HUES6 (cell line): ENCODE measurements around the gene BAD.
A peak's percentile ranks its signal among the peaks of the same experiment; 100 is the strongest.

Source experiments
- H3K27ac ChIP-seq: 2 replicates; pipeline ENCODE4 v1.7.0; 2013; ENCODE audit warnings: low read depth, mild to moderate bottlenecking, low read length, inconsistent platforms
- H3K27me3 ChIP-seq: 2 replicates; pipeline ENCODE4 v1.6.1; 2013; ENCODE audit warnings: low read length; ENCODE audit not compliant: control insufficient read depth, insufficient read depth
- H3K36me3 ChIP-seq: 2 replicates; pipeline ENCODE4 v1.6.1; 2013; ENCODE audit warnings: low read length; ENCODE audit not compliant: control insufficient read depth, insufficient read depth
- H3K4me1 ChIP-seq: 2 replicates; pipeline ENCODE4 v1.6.1; 2013; ENCODE audit warnings: low read length; ENCODE audit not compliant: control insufficient read depth, insufficient read depth
- H3K4me3 ChIP-seq: 2 replicates; pipeline ENCODE4 v1.5.1; 2013; ENCODE audit warnings: low read depth, low read length
- H3K9ac ChIP-seq: one replicate; pipeline ENCODE4 v1.6.1; 2013; ENCODE audit warnings: mild to moderate bottlenecking, low read length
- H3K9me3 ChIP-seq: 2 replicates; pipeline ENCODE4 v1.6.1; 2013; ENCODE audit warnings: low read depth, low read length; ENCODE audit not compliant: control insufficient read depth, insufficient read depth

The BAD gene

DNA sequence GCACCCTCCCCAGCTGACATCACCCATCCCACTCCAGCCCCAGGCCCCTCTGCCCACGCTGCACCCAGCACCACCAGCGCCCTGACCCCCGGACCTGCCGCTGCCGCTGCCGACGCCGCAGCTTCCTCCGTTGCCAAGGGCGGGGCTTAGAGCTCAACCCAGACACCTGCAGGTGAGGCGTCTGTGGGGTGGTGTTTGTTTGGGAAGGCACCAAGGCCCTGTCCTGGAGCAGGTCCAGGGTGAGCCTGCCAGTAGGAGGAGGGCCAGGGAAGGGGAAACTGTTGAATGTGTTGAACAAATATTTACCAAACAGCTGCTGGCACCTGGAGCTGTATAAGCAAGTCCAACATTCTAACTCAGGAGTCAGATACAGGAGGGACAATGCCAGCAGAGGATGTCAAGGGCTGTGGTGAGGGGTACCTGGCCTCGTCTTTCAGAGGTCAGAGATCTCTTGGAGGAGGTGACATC lies 46.9 kb downstream of the BAD start:
- Histone ChIP-seq H3K27ac (no peak overlapping the region), H3K9ac (no peak overlapping the region), H3K4me1 (peaks cover 16% of the 10 kb centered on the region), H3K9me3 (no peaks in the 10 kb centered on the region), H3K36me3 (peaks cover 19% of the 10 kb centered on the region), H3K27me3 (peaks cover 3% of the 10 kb centered on the region; the same call in 1 of the 2 replicates), H3K4me3 (no peak overlapping the region)

DNA sequence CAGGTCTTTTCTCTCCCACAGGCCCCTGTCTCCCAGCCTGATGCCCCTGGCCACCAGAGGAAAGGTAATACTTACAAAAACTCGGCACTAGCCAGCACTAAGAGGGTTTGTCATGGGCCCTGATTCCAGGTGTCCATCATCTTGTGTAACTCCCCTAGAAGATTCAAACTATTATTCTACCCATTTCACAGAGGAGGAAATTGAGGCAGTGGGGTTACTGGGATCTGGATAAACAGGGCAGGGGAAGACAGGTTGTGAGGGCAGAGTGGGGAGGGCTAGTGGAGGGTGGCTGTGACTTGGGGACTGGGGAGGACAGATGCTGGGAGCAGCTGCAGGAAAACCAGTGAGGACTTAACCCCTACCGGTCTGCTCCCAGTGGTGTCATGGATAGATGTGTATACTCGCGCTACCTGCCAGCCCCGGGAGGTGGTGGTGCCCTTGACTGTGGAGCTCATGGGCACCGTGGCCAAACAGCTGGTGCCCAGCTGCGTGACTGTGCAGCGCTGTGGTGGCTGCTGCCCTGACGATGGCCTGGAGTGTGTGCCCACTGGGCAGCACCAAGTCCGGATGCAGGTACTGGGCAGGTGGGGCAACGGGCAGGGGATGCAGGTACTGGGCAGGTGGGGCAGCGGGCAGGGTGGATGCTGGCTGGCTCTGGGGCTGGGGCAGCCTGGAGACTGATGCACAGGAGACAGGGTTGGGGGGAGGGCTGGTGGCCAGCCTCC lies 48.9 kb downstream of the BAD start:
- Histone ChIP-seq H3K4me3 (peak overlapping the region; percentile 82), H3K9ac (peak overlapping the region; percentile 17), H3K27ac (no peak overlapping the region), H3K27me3 (peaks cover 3% of the 10 kb centered on the region; the same call in 1 of the 2 replicates), H3K36me3 (peaks cover 19% of the 10 kb centered on the region), H3K4me1 (peaks cover 15% of the 10 kb centered on the region), H3K9me3 (no peaks in the 10 kb centered on the region)

DNA sequence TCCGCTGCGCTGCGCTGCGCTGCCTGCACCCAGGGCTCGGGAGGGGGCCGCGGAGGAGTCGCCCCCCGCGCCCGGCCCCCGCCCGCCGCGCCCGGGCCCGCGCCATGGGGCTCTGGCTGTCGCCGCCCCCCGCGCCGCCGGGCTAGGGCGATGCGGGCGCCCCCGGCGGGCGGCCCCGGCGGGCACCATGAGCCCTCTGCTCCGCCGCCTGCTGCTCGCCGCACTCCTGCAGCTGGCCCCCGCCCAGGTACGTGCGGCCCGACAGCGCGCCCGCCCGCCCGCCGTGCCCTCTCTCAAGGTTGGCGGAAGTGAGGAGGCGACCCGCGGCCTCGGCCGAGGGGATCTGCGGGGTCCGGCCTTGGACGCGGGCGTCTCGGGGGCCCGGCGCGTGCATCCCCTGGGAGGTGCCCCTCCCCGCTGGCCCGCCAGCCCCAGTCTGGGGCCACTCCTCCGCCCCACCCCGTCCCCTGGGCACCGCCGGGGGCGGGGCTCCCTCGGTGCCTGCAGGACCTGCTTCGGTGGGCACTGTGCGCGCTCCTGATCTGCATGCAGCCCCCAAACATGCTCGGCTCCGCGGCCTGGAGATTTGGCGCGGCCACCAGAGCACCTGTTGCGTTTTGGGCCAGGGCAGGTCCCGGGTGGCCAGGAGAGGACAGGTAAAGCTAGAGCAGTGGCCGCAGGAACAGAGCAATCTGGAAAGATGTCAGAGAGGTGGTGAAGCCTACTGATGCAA lies 49.7 kb downstream of the BAD start:
- Histone ChIP-seq H3K4me1 (peaks cover 8% of the 10 kb centered on the region), H3K27me3 (peaks cover 3% of the 10 kb centered on the region; the same call in 1 of the 2 replicates), H3K27ac (no peak overlapping the region), H3K9ac (peak overlapping the region; percentile 17), H3K4me3 (peak overlapping the region; percentile 82), H3K36me3 (peaks cover 19% of the 10 kb centered on the region), H3K9me3 (no peaks in the 10 kb centered on the region)

DNA sequence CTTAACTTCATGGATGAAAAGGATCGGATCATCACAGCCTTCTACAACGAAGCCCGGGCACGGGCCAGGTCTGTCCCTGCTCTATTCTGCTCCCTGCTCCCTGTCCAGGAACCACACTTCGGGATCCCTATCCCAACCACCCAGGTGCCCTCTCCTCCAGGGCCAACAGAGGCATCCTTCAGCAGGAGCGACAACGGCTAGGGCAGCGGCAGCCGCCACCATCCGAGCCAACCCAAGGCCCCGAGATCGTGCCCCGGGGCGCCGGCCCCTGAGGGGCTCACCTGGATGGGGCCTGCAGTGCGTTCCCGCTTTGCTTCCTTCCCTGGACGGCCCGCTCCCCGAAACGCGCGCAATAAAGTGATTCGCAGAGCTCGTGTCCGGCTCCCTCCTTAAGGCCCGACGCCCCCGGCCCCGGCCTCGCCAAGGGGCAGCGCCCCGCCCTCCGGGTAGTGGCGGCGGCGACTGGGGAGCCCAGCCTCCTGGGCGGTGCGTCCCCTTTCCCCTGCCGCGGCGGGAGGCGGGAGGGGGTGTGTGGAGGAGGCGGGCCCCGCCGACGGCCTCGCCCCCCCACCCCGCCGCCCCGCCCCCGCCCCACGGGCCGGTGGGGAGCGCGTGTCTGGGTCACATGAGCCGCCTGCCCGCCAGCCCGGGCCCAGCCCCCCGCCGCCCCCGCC lies 50.4 kb downstream of the BAD start, which contains the start of gene VEGFB:
Gene VEGFB, plus strand, starts transcription at position 672 of the 674 bp plus-strand sequence. CDS start 250 bp downstream, outside the sequence.
- Histone ChIP-seq H3K9ac (peak within 1 kb of the TSS; percentile 63), H3K4me1 (peaks cover 11% of the 10 kb centered on the region), H3K27me3 (peaks cover 3% of the 10 kb centered on the region; the same call in 1 of the 2 replicates)

DNA sequence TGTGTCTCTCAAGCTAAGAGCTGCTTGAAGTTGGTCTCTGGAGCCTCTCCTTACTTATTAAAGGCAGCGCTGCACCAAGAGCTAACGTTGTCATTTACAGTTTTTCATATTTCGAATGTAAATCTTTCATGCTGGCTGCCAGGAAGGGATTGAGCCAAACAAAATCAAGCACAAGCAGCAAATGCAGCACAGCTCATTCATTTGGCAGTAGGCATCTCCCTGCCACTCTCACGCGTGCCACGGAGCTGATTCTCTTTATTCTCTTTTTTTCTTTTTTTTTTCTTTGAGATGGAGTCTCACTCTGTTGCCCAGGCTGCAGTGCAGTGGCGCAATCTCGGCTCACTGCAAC lies 51.5 kb downstream of the BAD start:
- Histone ChIP-seq H3K9me3 (no peaks in the 10 kb centered on the region), H3K27me3 (peaks cover 3% of the 10 kb centered on the region; the same call in 1 of the 2 replicates), H3K36me3 (peaks cover 7% of the 10 kb centered on the region; the same call in 1 of the 2 replicates), H3K4me3 (no peak overlapping the region), H3K4me1 (peaks cover 11% of the 10 kb centered on the region), H3K9ac (no peak overlapping the region), H3K27ac (no peak overlapping the region)

More for the DNA sequence above, 50.4 kb downstream of the BAD start, which contains the start of gene VEGFB:
- Histone ChIP-seq H3K4me3 (peak within 1 kb of the TSS; percentile 82), H3K27ac (no peak within 1 kb of the TSS), H3K9me3 (no peaks in the 10 kb centered on the region), H3K36me3 (peaks cover 18% of the 10 kb centered on the region)

DNA sequence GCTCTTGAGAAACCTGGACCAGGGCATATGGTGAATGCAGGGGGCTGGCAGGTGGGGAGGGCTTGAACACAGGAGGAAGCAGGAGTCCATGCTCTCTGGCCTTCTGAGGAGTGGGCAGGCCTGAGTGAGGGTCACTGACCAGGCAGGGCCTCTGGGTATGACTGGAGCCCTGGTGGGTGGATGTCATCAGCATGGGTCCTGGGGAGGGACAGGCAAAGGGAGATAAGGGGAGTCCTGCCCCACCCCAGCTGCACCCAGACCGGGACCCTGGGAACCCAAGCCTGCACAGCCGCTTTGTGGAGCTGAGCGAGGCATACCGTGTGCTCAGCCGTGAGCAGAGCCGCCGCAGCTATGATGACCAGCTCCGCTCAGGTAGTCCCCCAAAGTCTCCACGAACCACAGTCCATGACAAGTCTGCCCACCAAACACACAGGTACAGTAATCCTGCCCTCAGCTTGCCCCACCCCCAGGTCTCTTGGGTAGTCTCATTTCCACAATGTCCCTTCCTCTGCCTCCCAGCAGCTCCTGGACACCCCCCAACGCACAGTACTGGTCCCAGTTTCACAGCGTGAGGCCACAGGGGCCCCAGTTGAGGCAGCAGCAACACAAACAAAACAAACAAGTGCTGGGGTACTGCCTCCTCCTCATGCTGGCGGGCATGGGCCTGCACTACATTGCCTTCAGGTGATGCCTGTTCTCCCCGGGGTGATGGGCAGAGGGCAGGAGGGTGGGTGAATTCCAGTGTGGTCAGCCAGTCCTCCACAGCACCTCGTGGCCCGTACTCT lies 52.1 kb downstream of the BAD start:
- H3K27ac ChIP-seq: no peak overlapping the region

DNA sequence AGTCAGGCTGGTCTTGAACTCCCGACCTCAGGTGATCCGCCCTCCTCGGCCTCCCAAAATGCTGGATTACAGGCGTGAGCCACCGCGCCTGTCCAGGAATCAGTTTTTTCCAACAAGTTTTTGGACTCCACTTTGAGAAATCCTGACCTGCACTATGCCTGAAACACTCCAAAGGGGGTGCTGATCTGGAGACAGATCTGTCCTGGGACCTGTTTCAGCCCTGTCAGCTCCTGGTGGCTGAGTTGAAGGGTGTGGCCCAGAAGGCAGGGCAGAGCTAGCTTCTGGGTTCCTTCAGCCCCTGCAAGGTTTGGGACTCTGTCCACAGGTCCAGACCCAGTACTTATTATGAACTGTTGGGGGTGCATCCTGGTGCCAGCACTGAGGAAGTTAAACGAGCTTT lies 52.9 kb downstream of the BAD start:
- no peak overlapping the region for H3K9ac ChIP-seq
- H3K9me3 ChIP-seq: no peaks in the 10 kb centered on the region
- peaks cover 18% of the 10 kb centered on the region for H3K4me1 ChIP-seq
- H3K27ac ChIP-seq: no peak overlapping the region
- no peak overlapping the region for H3K4me3 ChIP-seq
- peaks cover 3% of the 10 kb centered on the region; the same call in 1 of the 2 replicates for H3K27me3 ChIP-seq
- H3K36me3 ChIP-seq: no peaks in the 10 kb centered on the region

More for the DNA sequence above, 52.1 kb downstream of the BAD start:
- H3K27me3 ChIP-seq: peaks cover 3% of the 10 kb centered on the region; the same call in 1 of the 2 replicates
- H3K4me1 ChIP-seq: peaks cover 11% of the 10 kb centered on the region
- no peaks in the 10 kb centered on the region for H3K9me3 ChIP-seq
- no peak overlapping the region for H3K9ac ChIP-seq
- no peak overlapping the region for H3K4me3 ChIP-seq
- peaks cover 1% of the 10 kb centered on the region; the same call in 1 of the 2 replicates for H3K36me3 ChIP-seq

DNA sequence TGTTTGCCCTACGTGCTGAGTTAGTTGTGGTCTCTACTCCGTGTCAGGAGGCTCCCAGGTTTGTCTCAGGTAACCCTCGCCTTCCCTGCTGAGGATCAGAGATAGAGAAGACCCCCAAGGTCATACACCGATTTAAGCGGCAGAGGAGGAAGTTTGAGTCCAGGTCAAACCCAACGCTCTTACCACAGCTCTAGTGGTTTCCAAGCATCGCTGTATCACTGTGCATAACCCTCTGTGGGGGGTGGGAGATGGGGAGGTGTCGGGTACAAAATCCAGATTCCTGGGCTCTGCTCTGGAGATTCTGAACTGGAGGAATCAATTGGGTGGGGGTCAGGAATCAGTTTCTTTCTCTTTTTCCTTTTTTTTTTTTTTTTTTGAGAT lies 53.5 kb downstream of the BAD start:
- Histone ChIP-seq H3K4me1 (peaks cover 21% of the 10 kb centered on the region), H3K4me3 (peak overlapping the region; percentile 91), H3K9me3 (no peaks in the 10 kb centered on the region), H3K27me3 (peaks cover 3% of the 10 kb centered on the region; the same call in 1 of the 2 replicates), H3K9ac (peak overlapping the region; percentile 74), H3K27ac (no peak overlapping the region; the same call in 1 of the 2 replicates), H3K36me3 (no peaks in the 10 kb centered on the region)

DNA sequence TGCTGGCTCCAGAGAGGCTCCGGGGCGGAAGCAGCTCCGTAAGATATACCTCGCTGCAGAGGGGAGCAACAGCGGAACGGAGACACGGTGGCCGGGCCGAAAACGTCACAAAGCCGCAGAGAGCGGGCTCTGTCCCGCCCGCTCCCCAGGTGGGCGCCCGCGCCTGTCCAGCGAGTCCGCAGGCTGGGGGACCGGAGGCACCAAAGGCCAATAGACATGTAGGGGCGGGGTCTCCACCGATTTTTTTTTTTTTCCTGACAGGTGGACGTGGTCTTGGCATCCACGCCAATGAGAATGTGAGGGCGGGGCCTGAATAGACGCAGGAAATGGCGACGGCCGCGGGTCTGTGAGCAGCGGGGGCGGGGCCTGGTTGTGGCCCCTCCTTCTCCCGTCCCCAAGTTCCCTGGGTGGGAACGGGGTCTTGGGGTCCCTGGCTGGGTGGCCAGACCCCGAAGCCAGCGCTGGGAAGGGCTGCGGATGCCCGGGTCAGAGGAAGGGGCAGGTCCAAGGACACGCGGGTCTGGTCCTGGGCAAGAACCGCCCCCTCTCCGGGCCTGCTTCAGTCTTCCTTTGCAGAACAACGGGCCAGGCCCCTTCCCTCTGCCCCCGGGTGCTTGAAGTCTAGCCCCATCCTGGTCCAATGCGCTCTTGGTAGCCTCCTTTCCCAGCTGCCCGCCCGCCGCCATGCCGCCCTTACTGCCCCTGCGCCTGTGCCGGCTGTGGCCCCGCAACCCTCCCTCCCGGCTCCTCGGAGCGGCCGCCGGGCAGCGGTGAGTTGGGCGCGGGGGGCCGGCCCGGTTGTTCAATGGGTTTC lies 54.1 kb downstream of the BAD start, which contains the start of gene DNAJC4:
Gene DNAJC4, plus strand, starts transcription at position 378 of the 814 bp plus-strand sequence. Its CDS starts 307 bp downstream, at position 685.
- Histone ChIP-seq H3K4me3 (peak within 1 kb of the TSS; percentile 91), H3K4me1 (peaks cover 21% of the 10 kb centered on the region), H3K27ac (peak within 1 kb of the TSS; percentile 35; the same call in 1 of the 2 replicates), H3K27me3 (peaks cover 3% of the 10 kb centered on the region; the same call in 1 of the 2 replicates), H3K9me3 (no peaks in the 10 kb centered on the region), H3K9ac (peak within 1 kb of the TSS; percentile 74), H3K36me3 (no peaks in the 10 kb centered on the region)
